GM21825 (cell line): ENCODE results near the gene NCAPG2.
"Not testable (repeated sequence)": the region's sequence is repeated elsewhere in the genome, so short reads cannot be mapped to it uniquely, and the experiment has no call there.

Experiments
- ATAC-seq: cut with Tn5 transposase; IDR thresholded peaks from one replicate; pipeline ENCODE4 v1.9.1; 2021; ENCODE audit warnings: mild to moderate bottlenecking, moderate library complexity; ENCODE audit not compliant: unreplicated experiment

Gene NCAPG2

GRCh38 chr7:158710651-158711102 is 6.1 kb upstream of the NCAPG2 start:
- no peak for ATAC-seq

- no peak for ATAC-seq
Measured at GRCh38 chr7:158707610-158708009, 3.0 kb upstream of the NCAPG2 start.

GRCh38 chr7:158706710-158707590 is 2.3 kb upstream of the NCAPG2 start:
- no peak for ATAC-seq

GRCh38 chr7:158706273-158706704 is 1.7 kb upstream of the NCAPG2 start:
- no peak for ATAC-seq

GRCh38 chr7:158705234-158705850 is 738 bp upstream of the NCAPG2 start:
- no peak for ATAC-seq

GRCh38 chr7:158703679-158704523 is 703 bp downstream of the NCAPG2 start:
- not testable (repeated sequence) for ATAC-seq

GRCh38 chr7:158702944-158703343 is 1.7 kb downstream of the NCAPG2 start:
- no peak for ATAC-seq

GRCh38 chr7:158702196-158702595 is 2.4 kb downstream of the NCAPG2 start:
- no peak for ATAC-seq

GRCh38 chr7:158700008-158700407 is 4.6 kb downstream of the NCAPG2 start:
- no peak for ATAC-seq

GRCh38 chr7:158699341-158699740 is 5.3 kb downstream of the NCAPG2 start:
- ATAC-seq: no peak

GRCh38 chr7:158698657-158699195 is 5.9 kb downstream of the NCAPG2 start:
- no peak for ATAC-seq

- ATAC-seq: not testable (repeated sequence)
Measured at GRCh38 chr7:158697597-158697996, 7.0 kb downstream of the NCAPG2 start.

- ATAC-seq: peak; percentile 76
Measured at GRCh38 chr7:158695726-158696452, 8.7 kb downstream of the NCAPG2 start.

- ATAC-seq: no peak
Measured at GRCh38 chr7:158695056-158695455, 9.5 kb downstream of the NCAPG2 start.

GRCh38 chr7:158694650-158695049 is 10.0 kb downstream of the NCAPG2 start:
- no peak for ATAC-seq

- no peak for ATAC-seq
Measured at GRCh38 chr7:158689488-158689887, 15.1 kb downstream of the NCAPG2 start.

GRCh38 chr7:158687406-158687805 is 17.2 kb downstream of the NCAPG2 start:
- no peak for ATAC-seq

- ATAC-seq: no peak
Measured at GRCh38 chr7:158685693-158686092, 18.9 kb downstream of the NCAPG2 start.

GRCh38 chr7:158684329-158684728 is 20.3 kb downstream of the NCAPG2 start:
- ATAC-seq: no peak

GRCh38 chr7:158683541-158683940 is 21.1 kb downstream of the NCAPG2 start:
- ATAC-seq: no peak
